ENCODE data around the gene PRR36.

- TF ChIP-seq JAZF1 (CRISPR knock-in tag; IDR thresholded peaks at IDR 0.05) (no peak), CTCF (IDR thresholded peaks at IDR 0.05) (no peak), ZNF423 (CRISPR knock-in tag; IDR thresholded peaks at IDR 0.05) (no peak)
These were observed 5.6 kb upstream of the PRR36 start for GRCh38 chr19:7879836-7880235.
